ENCODE data around the gene ZNF618.
"Not testable (repeated sequence)": the region's sequence is repeated elsewhere in the genome, so short reads cannot be mapped to it uniquely, and the experiment has no call there.

Gene ZNF618

DNA sequence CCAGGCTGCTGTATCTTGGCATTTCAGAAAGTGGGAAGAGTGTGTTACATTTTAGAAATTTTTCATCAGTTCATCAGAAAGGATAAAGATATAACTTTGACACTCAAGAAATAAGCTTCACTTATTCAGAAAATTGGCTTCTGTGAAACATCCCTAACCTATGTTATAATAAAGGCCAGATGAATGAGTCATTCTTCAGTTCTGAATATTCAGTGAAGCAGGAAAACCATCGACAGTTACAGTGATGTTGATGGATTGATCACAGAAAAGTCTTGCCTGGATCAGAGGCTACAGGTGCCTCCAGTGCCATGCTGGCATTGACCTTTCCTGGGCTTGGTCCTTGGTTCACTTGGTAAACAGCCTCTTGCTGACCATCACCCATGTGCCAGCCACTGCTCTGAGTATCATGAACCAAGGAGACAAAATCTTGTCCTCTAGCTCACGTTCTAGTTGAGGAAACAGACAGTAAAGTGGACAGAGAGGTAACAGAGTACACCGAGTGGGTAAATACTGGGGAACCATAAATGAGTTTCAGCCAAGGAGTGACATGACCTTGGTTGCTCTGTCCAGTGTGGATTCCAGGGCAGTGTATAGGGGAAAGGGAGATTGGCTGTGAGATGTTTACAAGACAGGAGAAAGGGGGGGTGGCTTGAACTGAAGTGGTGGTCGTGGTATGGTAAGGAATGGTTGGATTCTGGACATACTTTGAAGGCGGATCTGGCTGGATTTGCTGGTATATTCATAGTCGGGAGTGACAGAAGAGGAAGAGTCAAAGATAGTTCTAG, 103.4 kb downstream of the ZNF618 start:
- in situ Hi-C loops (cut with HindIII; ENCODE audit: low sequenced_read_pairs): no loop called here

DNA sequence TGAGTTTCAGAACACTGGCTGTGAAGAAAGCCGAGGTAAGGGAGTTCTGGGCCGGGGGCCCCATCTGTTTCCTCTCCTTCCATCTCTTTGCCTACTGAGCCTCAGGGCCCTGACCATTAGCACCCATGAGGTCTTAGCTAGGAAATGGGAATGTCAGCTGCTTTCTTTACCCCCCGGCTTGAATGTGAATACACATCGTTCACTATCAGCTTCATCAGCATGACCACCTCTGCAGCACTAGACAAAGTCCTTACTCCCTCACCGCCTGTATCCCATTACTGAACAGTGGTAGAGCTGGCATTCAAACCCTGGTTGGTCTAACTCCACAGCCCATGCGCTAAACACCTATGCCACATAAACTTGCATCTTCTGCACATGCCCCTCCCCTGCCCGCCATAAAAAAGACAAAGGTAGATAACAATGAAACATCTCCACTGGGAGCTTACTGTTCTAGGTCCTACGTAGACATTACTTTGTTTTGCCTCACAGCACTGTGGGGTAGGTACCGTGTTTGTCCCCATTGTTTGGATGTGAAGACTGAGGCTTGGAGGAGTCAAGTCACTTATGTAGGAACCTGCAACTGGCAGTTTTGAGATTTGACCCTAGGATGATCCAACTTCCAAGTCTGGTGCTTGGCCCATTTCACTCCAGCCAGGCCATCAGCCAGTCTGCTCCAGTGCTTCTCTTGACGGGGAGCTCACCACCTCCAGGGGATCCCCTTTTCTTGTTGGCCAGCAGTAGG, 108.7 kb downstream of the ZNF618 start:
- in situ Hi-C loops (cut with HindIII; ENCODE audit: low sequenced_read_pairs): no loop called here

DNA sequence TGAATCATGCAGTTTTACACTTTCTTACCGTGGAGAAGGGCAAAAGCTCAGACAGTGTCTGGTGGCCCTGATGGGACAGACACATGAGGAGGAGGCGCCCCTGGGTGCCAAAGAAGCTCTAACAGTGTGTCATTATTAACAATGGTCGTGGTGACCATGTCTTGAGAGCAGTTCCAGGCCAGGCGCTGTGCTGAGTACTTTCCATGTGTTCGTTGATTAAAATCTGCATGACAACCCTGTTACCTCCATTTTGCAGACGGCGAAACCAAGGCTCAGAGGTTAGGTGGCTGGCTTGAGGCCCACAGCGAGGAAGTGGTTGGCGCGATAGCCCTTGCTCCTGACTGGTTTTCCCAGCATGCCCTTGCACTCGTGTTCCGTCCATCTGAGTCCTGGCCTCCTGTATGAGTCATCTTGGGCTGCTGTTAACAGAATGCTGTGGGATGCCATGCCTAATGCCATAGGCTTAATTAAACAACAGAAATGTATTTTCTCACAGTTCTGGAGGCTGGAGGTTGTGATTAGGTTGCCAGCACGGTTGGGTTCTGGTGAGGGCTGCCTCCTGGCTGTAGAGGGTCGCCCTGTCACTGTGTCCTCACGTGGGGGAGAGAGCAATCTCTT, 110.0 kb downstream of the ZNF618 start:
- in situ Hi-C loops (cut with HindIII; ENCODE audit: low sequenced_read_pairs): no loop called here

DNA sequence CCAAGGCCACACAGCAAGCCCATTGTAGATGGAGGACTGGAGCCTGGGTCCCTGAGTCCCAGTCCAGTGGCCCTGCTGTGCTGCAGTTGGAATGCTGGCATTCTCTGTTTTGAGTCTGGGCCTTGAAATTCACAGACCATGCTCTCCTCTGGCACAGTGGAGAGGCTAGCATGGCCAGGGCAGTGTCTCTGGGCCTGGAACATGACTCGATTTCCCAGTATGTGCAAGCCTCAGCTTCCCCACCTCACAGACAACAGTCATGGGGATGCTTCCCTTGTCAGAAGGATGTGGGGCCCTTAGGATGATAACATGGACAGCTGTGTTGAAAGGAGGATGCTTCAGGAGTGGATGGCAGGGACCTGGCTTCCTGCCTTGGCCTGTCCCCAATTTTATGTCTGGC, 110.8 kb downstream of the ZNF618 start:
- in situ Hi-C loops (cut with HindIII; ENCODE audit: low sequenced_read_pairs): no loop called here

DNA sequence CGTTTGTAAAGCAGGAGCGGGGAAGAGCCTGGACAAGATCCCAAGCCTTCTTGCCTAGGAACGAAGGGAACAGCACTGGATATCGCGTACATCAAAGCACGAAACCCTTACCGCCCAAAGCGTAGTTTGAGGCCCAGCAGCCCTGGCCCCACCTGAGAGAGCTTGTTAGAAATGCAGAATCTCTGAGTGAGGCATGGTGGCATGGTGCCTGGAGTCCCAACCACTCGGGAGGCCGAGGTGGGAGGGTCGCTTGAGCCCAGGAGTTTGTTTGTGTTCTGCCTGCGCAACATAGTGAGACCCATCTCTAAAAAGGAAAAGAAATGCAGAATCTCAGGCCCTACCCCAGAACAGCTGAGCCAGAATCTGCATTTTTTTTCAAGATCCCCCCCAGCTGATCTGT, 111.4 kb downstream of the ZNF618 start:
- in situ Hi-C loops (cut with HindIII; ENCODE audit: low sequenced_read_pairs): no loop called here

DNA sequence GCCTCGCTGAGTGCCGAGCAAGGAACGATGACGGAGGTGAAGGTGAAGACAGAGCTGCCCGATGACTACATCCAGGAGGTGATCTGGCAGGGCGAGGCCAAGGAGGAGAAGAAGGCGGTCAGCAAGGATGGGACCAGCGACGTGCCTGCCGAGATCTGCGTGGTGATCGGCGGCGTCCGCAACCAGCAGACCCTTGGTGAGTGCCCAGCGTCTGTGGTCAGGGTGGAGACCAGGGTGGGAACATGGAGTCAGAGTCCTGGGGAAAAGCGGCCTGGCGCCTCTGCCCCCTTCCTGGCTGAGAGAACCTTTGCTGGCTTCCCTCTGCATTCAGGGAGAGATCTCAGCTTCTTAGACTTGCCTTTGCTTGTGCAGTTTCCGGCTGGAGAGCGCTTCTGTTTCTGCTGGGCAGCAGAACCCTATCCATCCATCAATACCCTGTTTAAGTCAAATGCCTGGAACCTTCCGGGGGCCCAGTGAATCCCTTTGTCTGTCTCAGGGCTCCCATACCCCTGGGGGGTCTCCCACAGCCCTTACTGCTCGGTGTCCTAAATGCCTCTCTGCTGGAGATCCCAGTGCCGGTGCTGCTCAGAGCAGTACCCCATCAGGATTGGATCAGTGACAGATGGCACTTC, 112.4 kb downstream of the ZNF618 start:
- in situ Hi-C loops (cut with HindIII; ENCODE audit: low sequenced_read_pairs): no loop called here

DNA sequence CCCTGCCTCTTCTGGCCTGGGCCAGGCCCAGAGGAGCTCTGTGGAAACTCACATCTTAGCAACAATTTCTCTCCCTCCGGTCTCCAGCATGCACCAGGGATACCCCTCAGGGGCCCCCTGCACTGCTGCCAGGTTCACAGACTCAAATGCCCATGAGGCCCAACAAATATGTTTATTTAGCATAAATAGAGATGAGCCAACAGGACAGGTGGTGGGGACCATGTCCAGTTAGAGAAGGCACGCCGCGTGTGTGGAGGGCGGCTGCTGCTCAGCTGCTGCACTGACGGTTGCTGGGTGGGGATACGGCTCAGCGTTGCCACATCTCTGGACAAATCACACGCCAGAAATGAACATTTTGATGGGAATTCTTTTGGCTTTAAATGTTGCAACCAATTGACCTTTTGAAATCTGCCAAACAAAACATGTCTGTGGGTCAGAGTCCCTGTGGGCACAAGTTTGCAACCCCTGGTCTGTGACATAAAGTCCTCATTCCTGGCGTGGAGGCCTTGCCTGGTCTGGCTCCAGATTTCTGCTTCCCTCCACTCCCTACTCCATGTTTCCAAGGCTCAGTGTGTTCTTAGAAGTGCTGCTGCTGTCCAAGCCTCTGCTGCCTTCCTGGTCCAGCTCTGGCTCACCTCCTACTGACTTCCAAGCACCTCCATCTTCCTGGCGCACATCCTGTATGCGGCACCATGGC, 113.1 kb downstream of the ZNF618 start:
- in situ Hi-C loops (cut with HindIII; ENCODE audit: low sequenced_read_pairs): no loop called here

DNA sequence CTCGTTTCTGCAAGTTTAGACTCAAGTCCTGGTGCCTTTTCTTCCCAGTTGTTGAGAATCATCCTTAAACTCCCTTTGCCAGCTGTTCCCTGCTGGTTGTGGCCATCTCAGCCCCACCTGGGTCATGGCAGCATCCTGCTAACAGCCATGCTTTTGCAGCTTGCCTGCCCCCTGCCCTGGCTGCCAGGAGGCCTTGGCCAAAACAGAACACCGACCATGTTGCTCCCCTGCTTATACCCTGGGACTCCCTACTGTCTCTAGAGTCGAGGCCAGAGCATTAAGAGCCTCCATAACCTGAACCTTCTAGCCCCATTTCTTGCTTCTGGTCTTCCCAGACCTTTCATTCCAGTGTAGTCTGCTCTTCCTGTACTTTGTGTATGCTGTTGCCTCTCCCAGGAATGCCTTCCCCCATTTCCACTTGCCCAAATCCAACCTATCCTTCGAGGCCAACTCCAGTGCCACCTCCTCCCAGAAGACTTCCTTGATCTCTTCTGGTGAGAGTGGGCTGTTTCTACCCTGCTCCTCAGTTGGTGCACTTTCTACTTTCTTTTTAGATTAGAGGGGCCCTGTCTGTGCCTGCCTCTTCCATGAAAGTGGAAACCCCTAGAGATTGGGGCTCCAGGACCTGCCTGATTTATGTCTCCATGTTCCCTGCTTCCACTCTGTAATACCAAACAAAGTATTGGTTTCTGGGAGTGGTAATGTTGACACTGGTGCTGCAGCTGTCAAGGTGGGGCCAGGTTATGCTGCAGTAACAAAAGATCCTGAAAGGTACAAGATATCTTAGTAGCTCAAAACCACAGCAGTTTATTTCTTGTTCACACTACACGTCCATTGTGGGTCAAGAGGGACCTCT, 113.8 kb downstream of the ZNF618 start:
- in situ Hi-C loops (cut with HindIII; ENCODE audit: low sequenced_read_pairs): no loop called here

DNA sequence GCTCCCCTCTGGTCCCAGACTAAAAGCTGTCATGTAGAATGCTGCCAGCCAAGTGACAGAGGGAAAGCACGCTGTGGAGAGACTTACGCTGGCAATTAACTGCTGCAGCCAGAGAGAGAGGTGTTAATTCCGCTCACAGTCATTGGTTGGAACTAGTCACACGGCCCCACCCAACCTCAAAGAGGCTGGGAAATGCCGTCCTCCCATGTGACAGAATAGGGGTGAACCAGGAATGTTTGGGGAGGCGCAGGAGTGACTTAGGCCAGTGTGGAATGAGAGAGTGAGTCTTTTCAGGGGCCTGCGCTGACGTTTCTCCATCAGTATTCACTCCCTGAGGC, 114.4 kb downstream of the ZNF618 start:
- in situ Hi-C loops (cut with HindIII; ENCODE audit: low sequenced_read_pairs): no loop called here

DNA sequence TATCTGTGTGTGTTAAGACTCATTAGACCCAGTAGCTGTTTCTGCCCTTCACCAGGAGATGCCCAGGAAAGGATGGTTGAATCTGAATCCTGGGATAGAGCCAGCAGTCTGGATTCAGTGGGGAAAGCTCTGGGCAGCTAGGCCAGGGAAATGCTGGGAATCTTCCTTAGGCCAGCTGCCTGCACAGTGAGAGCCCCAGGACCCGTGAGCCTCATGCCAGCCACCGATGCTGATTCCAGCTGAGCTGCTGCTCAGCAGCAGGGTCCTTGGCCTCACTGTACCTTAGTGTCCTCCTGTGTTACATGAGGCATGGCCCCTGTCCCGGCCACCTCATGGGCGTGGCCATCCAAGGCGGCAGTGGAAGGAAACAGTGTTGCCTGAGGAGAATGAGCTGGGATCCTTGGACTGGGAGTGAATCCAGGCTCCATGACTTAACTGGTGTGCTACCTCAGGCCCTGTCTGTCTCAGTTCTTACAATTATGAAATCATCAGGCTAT, 114.9 kb downstream of the ZNF618 start:
- in situ Hi-C loops (cut with HindIII; ENCODE audit: low sequenced_read_pairs): no loop called here

DNA sequence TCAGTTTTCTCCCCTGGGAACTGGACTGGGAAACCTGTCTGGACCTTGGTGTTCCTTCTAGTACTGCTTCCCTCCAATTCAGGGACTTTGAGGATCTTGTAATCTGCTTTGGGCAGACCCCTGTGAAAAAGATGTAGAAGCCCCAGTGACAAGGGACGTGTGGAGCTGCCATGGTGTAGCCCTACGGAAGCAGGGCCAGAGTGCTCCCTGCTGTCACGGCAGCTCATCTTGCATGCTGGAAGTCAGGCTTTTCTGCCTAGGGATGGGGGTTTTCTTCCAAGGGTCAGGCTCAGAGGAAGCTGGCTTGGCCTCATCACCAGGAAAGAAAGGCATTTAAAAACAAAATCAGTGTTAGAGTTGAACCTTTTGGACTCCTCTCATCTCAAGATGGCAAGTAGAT, 115.6 kb downstream of the ZNF618 start:
- in situ Hi-C loops (cut with HindIII; ENCODE audit: low sequenced_read_pairs): no loop called here

DNA sequence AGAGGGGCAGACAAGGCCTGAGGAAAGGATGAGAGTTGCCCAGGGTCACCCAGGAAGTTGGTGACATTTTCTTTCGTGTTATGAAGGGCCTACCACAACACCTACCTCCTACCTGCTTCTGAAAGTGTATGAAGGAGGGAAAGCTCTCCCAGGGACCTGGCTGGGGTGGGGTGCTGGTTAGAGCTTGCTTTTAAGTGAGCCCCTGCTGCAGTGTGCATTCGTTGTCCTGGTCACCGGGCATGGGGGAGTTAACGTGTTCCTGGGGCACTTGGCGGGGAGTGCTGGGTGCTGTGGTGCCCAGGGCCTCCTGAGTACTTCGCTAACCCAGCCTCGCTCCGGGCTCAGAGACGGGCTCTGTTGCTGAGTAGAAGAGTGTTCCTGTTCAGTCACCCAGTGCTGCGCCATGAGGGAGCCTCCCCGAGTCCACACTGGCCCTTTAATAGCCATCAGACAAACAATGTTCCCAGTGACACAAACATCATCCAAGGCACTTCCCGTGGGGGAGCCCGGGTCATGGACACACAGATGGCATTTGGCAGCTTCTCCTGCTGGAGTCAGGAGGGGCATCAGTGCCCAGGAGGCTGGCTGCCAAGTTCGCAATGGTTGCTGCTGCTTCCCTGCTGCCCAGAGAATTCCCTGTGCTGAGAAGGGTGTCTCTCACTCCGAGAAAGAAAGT, 116.3 kb downstream of the ZNF618 start:
- in situ Hi-C loops (cut with HindIII; ENCODE audit: low sequenced_read_pairs): no loop called here

DNA sequence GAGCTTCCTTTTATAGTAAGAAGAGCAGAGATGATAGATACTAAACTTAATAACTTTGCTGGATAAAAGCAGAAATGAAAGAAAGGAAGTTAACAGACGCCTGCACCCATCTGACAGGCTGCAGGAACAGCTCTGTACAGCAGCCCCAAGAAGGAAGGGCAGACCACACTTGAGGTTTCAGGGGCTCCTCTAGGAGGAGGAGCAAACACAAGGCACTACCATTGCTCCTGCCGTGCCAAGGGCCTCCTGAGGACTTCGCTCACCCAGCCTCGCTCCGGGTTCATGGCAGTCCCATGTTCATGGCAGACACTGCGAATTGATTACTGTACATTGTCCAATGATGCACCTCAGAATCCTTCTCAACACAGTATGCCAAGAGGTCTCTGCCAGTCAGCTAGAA, 116.9 kb downstream of the ZNF618 start:
- in situ Hi-C loops (cut with HindIII; ENCODE audit: low sequenced_read_pairs): no loop called here

DNA sequence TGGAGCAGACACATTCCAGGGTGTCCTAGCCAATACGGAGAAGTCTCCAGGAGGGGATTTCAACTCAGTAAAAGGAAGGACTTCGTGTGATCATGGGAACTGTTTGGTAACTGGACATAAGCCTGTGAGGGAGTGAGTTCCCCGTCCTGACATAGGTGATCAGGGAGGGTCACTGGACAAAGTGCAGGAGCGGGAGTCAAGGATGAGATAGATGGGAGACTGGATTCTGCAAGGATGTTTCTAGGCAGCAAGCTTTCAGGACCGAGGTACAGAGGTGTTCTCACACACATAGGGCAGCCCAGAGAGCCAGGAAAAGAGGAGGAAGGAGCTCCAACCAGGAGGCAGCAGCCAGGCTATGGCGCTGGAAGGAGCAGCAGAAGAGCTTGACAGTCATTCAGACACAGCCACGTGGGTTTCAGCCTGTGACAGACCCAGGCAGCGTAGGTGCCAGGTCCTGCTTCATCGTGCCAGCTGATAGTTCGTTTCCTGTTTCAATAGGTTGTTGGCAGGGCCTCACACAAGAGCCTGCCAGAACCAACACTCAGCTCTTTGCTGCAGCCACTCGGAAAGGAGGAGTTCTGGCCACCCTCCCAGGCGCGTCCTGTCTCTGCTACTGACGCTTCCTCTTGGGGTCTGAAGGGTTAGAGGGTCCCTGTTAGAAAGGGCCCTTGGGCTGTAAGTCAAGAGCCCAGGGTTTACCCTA, 117.9 kb downstream of the ZNF618 start:
- in situ Hi-C loops (cut with HindIII; ENCODE audit: low sequenced_read_pairs): no loop called here

DNA sequence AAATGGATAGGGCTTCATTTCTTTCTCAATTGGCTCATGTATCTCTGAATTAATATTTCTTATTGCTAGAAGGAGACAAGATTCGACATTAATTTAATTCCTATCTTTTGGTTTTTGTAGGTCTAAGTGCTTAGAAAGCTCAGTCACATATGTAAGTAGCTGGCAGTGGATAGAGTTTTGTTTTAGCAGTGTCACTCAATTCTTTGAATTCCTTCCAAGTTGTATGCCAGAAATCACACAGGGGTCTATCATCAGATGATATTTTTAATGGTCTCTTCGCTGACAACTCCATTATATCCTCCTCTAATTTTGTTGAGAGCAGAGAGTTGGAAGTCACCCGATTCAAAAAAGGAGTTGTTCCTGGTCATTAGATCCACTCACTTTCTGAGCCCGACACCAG, 119.3 kb downstream of the ZNF618 start:
- in situ Hi-C loops (cut with HindIII; ENCODE audit: low sequenced_read_pairs): no loop called here

DNA sequence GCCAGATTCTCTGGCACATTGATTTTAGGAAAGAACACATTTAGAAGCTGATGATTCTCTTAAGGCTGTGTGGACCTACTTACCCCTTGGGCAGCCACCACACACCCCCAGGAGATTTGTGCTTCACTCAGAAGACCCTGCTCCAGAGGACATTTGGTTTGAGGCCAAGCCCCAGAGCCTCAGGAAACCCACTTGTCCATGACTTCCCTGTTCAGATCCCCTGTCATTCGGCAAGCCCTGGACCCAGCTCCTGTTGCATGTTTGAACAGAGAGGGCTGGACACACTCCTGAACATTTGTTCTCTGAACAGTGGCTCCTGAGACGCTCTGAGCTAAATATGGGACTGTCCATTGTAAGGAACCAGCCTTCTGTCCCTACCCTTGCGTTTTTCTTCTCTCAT, 119.9 kb downstream of the ZNF618 start:
- in situ Hi-C loops (cut with HindIII; ENCODE audit: low sequenced_read_pairs): no loop called here

DNA sequence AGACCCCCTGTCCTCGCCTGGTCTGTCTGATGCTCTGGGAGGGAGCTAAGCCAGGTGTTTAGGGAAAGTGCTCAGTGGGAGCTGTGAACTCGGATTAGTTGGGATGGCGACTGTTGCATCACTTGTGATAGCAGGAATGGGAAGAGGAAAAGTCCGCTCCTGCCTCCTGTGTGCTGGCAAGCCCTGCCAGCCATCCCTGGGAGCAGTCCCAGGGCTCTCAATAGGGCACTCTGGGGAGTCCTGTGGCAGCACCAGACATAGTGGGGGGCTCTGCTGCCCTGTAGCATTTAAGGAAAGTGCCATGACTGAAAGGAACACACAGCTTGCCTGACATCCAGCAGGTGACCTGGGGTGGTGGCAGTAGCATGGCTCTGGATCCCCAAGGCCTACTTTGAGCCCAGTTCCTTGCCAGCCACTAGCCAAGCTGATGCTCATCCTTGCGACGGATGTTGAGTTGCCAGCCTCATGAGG, 120.5 kb downstream of the ZNF618 start:
- in situ Hi-C loops (cut with HindIII; ENCODE audit: low sequenced_read_pairs): no loop called here

DNA sequence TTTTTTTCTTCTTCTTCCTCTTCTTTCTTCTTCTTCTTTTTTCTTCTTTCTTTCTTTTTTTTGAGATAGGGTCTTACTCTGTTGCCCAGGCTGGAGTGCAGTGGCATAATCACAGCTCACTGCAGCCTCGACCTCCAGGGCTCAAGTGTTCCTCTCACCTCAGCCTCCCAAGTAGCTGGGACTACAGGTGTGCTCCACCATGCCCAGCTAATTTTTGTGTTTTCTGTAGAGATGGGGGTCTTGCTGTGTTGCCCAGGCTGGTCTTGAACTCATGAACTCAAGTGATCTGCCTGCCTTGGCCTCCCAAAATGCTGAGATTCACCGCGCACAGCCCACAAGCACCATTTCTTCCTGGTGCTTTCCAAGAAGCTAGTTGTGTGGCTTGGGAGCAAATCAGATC, 121.0 kb downstream of the ZNF618 start:
- in situ Hi-C loops (cut with HindIII; ENCODE audit: low sequenced_read_pairs): not testable (repeated sequence)

DNA sequence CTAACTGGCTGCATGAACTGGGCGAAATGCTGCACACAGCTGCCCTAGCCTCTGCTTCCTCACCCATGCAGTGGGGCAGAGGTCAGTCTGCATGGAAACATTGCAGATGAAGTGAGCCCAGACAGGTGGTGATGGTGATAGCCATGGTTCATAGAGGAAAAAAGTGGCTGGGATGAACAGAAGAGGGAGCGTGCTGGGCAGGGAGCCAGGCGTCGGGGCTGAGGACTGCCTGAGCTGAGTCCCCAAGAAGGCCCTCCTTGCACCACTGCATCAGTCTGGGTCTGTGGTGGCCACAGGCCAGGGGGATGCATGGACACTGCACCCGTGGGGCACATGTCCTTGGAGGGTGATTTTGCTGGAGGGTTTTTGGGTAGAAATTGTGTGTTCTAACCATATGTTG, 121.5 kb downstream of the ZNF618 start:
- in situ Hi-C loops (cut with HindIII; ENCODE audit: low sequenced_read_pairs): no loop called here

Data from endothelial cell of hepatic sinusoid (primary cell).